ENCODE results near the gene SYNGR3.
"Not testable (repeated sequence)": the region's sequence is repeated elsewhere in the genome, so short reads cannot be mapped to it uniquely, and the experiment has no call there.

SYNGR3 gene

GRCh38 chr16:2009164-2009711 is 19.5 kb downstream of the SYNGR3 start:
- DNase-seq: no peak

- no peak for DNase-seq
Measured at GRCh38 chr16:2009791-2010510, 20.2 kb downstream of the SYNGR3 start, which contains the start of gene ZNF598. Gene ZNF598, minus strand, starts transcription at chr16:2009821.

- DNase-seq: not testable (repeated sequence)
Measured at GRCh38 chr16:2011726-2012125, 22.0 kb downstream of the SYNGR3 start.

- DNase-seq: no peak
Measured at GRCh38 chr16:2013527-2013926, 23.8 kb downstream of the SYNGR3 start.

GRCh38 chr16:2015117-2015946 is 25.6 kb downstream of the SYNGR3 start:
- no peak for DNase-seq

GRCh38 chr16:2015947-2016208 is 26.1 kb downstream of the SYNGR3 start:
- DNase-seq: no peak

- DNase-seq: no peak
Measured at GRCh38 chr16:2016407-2016922, 26.7 kb downstream of the SYNGR3 start.

GRCh38 chr16:2019518-2019920 is 29.7 kb downstream of the SYNGR3 start, which contains the start of gene NPW:
Gene NPW, plus strand, starts transcription at chr16:2019785.
- no peak for DNase-seq

- no peak for DNase-seq
Measured at GRCh38 chr16:2019921-2020831, 30.4 kb downstream of the SYNGR3 start.

- no peak for DNase-seq
Measured at GRCh38 chr16:2022723-2023091, 32.9 kb downstream of the SYNGR3 start.

- DNase-seq: no peak
Measured at GRCh38 chr16:2023092-2024031, 33.6 kb downstream of the SYNGR3 start.

GRCh38 chr16:2024032-2024420 is 34.3 kb downstream of the SYNGR3 start:
- no peak for DNase-seq

GRCh38 chr16:2025251-2025650 is 35.5 kb downstream of the SYNGR3 start:
- no peak for DNase-seq

- no peak for DNase-seq
Measured at GRCh38 chr16:2025878-2026460, 36.2 kb downstream of the SYNGR3 start.

GRCh38 chr16:2026461-2027023 is 36.8 kb downstream of the SYNGR3 start, which contains the start of gene NHERF2:
Gene NHERF2, plus strand, starts transcription at chr16:2026902. Its CDS starts 104 bp downstream, at chr16:2027006.
- DNase-seq: no peak

GRCh38 chr16:2027024-2028010 is 37.5 kb downstream of the SYNGR3 start:
- no peak for DNase-seq

- DNase-seq: no peak
Measured at GRCh38 chr16:2028146-2028545, 38.4 kb downstream of the SYNGR3 start.

- no peak for DNase-seq
Measured at GRCh38 chr16:2028620-2029220, 39.0 kb downstream of the SYNGR3 start.

GRCh38 chr16:2029350-2029749 is 39.6 kb downstream of the SYNGR3 start:
- no peak for DNase-seq

Data from NCI-H1436 treated with DMSO at 0.1 percent for 48 hours (cell line).